ENCODE results near the gene PARP2. TPM values are rescaled to one million over a fixed set of nuclear protein-coding genes. Genes with fewer than 3 reads are reported as not detected.

Gene PARP2
- 30.4 TPM for total RNA-seq

GRCh38 chr14:20343092-20343861 is at the start of gene PARP2:
Gene PARP2 (plus strand): TSS chr14:20343635. CDS start chr14:20343642, 7 bp downstream.

GRCh38 chr14:20305265-20306078 is 38.0 kb upstream of the PARP2 start, which contains the start of gene TTC5:
Gene TTC5 (minus strand): TSS chr14:20305951. CDS start chr14:20305937, 14 bp downstream.

DNA sequence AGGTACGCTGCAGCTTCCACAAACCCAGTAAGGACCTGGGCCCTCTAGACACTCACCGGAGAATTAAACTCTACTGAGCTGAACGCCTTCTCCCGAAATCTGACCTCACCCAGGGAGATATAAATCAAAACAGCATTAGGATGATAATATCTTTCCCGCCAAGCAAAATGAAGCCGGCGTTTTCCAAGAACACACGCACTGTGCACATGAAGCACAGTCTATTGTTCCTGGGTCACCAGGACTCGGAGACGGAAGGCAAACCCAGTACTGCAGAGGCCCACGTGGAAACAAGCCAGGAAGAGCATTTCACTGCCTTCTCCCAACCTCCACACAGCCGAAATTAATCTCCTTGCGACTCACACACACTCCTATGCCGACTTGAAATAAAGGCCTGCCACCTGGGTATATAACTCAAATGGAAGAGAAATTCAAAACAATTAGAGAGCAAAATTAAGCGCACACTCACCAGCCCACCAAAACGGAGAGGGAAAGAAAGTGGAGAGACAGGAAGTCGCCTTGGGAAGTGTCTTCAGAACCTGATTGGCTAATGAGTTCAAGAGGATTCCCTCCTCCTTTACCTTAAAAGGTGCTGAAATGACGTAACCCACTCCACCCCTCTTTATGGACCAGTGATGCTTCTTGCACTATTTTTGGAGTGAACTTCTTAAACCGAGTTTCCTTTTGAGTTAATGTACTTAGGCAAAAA is 10.5 kb upstream of the PARP2 start, which contains the start of gene CCNB1IP1:
TSS of gene CCNB1IP1 (minus strand) at position 492 of the 706 bp plus-strand sequence. CDS start 16,756 bp downstream, outside the sequence.

Small RNAs within 50 kb of the gene (small RNA-seq; reads per million reads assigned to genes)
- gene SNORA79B (ENCODE audit: low replicate concordance): 0.18 reads per million
- 185 reads per million, percentile 96 among the genes with 10 or more reads in this experiment for gene SNORD126 (ENCODE audit: low replicate concordance)

Other genes with a start within 250 kb of the PARP2 start
- gene OR4K17, start 232.9 kb upstream of the PARP2 start, total RNA-seq: not detected
- gene OR4N5, start 204.8 kb upstream of the PARP2 start, total RNA-seq: not detected
- not detected for gene OR11G2, start 152.7 kb upstream of the PARP2 start, total RNA-seq
- gene OR11H6, start 119.9 kb upstream of the PARP2 start, total RNA-seq: not detected
- not detected for gene OR11H7, start 114.7 kb upstream of the PARP2 start, total RNA-seq
- gene OR11H4, start 104.3 kb upstream of the PARP2 start, total RNA-seq: not detected
- 47.3 TPM for gene TTC5, start 37.7 kb upstream of the PARP2 start, total RNA-seq
- gene CCNB1IP1, start 10.4 kb upstream of the PARP2 start, total RNA-seq: 63.5 TPM
- gene TEP1, start 69.9 kb downstream of the PARP2 start, total RNA-seq: 12.2 TPM
- under 0.01 TPM for gene KLHL33, start 92.5 kb downstream of the PARP2 start, total RNA-seq
- 70.7 TPM for gene OSGEP, start 111.2 kb downstream of the PARP2 start, total RNA-seq
- 57.0 TPM for gene APEX1, start 111.6 kb downstream of the PARP2 start, total RNA-seq
- 31.3 TPM for gene PIP4P1, start 117.8 kb downstream of the PARP2 start, total RNA-seq
- gene PNP, start 125.8 kb downstream of the PARP2 start, total RNA-seq: 5.6 TPM
- gene RNASE10, start 161.9 kb downstream of the PARP2 start, total RNA-seq: not detected
- gene RNASE9, start 217.4 kb downstream of the PARP2 start, total RNA-seq: not detected
- gene RNASE11, start 244.4 kb downstream of the PARP2 start, total RNA-seq: not detected
- gene RNASE12, start 247.7 kb downstream of the PARP2 start, total RNA-seq: not detected